Hepatocyte (in vitro differentiated cells): Measurements from ENCODE around the gene LNPEP.

Source experiments
- EZH2 ChIP-seq: fragments of 200-600 bp; sonication (generic); IDR thresholded peaks from 2 replicates; pipeline ENCODE4 v1.6.1; 2016; ENCODE audit warnings: antibody characterized with exemption, mild to moderate bottlenecking, borderline replicate concordance
- TF ChIP-seq, protein P1 (sequence below): fragments of 200-600 bp; sonication (generic); IDR thresholded peaks from 2 replicates; pipeline ENCODE4 v1.5.1; 2016; ENCODE audit warnings: antibody characterized with exemption, mild to moderate bottlenecking; ENCODE audit not compliant: poor library complexity

DNA sequence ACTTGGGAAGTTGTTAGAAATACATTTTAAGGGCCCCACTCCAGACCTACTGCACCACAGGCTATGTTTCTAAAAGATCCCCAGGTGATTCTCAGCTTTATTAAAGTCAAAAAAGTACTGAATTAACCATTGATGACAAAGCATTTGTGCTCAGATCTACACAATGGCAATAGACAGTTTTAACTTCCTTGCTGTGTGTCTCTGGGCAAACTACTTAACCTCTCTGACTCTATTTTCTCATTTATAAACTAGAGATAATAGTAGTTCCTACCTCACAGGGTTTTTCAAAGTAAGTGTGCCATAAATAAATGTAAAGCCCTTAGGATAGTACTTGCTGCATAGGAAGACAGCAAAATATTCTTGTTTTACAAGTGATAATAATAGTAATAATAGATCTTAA, 140.2 kb downstream of the LNPEP start:
- no peak for TF ChIP-seq EZH2
- TF ChIP-seq, protein P1, sequence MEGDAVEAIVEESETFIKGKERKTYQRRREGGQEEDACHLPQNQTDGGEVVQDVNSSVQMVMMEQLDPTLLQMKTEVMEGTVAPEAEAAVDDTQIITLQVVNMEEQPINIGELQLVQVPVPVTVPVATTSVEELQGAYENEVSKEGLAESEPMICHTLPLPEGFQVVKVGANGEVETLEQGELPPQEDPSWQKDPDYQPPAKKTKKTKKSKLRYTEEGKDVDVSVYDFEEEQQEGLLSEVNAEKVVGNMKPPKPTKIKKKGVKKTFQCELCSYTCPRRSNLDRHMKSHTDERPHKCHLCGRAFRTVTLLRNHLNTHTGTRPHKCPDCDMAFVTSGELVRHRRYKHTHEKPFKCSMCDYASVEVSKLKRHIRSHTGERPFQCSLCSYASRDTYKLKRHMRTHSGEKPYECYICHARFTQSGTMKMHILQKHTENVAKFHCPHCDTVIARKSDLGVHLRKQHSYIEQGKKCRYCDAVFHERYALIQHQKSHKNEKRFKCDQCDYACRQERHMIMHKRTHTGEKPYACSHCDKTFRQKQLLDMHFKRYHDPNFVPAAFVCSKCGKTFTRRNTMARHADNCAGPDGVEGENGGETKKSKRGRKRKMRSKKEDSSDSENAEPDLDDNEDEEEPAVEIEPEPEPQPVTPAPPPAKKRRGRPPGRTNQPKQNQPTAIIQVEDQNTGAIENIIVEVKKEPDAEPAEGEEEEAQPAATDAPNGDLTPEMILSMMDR, result no peak
